T47D (cell line): ENCODE data around the gene FAF2.
"Not testable (repeated sequence)": the region's sequence is repeated elsewhere in the genome, so short reads cannot be mapped to it uniquely, and the experiment has no call there.

Experiments
- DNase-seq, 2 experiments: peaks; one replicate each; pipeline versions ENCODE4 v3.0.0 to v3.0.0-alpha.2; 2011 to 2012; ENCODE audit warnings: low read depth in 1 of 2, low spot score in 1 of 2
- JUND ChIP-seq: IDR thresholded peaks from 2 replicates; pipeline ENCODE4 v1.6.1; 2012; ENCODE audit warnings: low read depth
- in situ Hi-C: cut with HindIII; loops from 2 replicates; pipeline ENCODE4 v1.10.0; 2016; ENCODE audit warnings: low sequenced_read_pairs, low pct_unique_long_range_greater_than_20kb

Gene FAF2

DNA sequence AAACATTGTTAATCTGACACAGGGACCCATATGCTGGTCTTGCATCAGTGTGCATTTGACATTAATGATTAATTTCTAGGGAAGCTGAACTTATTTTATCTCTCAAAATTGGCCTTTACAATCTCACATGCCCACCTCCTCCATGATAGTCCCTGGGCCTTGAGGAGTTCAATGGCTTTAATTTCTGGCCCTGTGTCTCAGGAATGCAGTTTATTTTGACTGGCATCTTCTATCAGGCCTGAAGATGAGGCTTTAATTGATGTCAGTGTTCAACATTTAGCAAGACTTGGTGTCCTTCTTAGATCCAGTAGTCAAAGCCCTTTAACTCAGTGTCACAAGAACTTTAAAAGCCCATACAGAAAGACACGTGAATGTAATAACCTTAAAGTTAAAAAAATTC, 21.3 kb upstream of the FAF2 start:
- no peak for TF ChIP-seq JUND
- in situ Hi-C loops = no loop called here
- DNase-seq = no peak

DNA sequence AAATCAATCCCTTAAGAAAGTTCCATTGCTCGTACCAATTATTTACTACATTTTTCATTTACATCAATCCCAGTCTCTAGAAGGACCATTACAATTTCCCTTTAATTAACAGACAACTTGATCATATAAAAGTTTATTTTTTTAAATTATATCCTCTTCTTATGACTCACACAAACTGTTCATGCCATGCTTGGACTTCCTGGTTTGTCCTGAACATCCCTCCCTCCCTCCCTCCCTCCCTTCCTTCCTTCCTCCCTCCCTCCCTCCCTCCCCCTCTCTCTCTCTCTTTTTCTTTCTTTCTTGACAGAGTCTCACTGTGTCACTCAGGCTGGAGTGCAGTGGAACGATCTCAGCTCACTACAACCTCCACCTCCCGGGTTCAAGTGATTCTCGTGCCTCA, 20.2 kb upstream of the FAF2 start:
- no peak for TF ChIP-seq JUND
- in situ Hi-C loops = no loop called here
- no peak for DNase-seq

DNA sequence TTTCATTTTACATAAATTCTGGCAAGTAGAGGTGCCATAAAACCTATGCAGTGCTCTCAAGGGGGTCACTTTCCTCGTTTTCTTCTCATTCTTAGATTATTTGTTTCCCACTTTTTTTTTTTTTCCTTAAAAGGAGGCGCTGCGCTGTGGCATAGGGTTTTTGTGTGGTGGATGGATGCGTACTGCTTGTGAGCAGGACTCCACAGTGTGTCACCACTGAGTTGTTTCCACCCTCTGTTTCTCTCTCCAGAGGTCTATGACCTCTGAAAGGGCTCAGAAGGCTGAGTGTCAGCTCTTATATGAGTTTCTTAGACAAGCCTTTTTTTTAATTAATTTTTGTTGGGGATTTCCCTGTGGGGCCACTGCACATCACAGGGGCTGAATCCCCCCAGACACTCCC, 18.2 kb upstream of the FAF2 start:
- DNase-seq = no peak
- TF ChIP-seq JUND = no peak
- in situ Hi-C loops = no loop called here

DNA sequence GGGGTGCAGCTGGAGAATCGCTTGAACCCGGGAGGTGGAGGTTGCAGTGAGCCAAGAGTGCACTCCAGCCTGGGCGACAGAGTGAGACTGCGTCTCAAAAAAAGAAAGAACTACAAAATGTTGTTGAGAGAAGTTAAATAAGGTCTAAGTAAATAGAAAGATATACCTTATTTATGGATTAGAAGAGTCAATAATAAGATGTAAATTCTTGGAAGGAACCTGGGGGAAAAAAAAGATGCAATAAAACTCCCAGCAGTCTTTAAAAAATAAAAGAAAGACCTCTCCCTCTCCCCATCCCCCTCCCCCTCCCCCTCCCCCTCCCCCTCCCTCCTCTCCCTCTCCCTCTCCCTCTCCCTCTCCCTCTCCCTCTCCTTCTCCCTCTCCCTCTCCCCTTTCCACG, 15.5 kb upstream of the FAF2 start:
- no peak for TF ChIP-seq JUND
- in situ Hi-C loops = no loop called here
- DNase-seq = no peak

DNA sequence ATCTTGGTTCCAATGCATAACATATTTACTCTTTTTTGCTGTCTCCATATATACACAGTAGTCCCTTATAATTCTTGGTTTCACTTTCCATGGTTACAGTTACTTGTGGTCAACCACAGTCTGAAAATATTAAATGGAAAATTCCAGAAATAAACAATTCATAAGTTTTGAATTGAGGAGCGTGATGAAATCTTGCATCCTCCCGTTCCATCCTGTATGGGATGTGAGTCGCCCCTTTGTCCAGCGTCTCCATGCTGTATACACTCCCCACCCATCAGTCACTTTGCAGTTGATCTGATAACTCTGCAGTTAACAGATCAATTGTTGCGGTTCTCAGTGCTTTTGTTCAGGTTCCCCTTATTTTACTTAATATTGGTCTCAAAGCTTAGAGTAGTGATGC, 11.5 kb upstream of the FAF2 start:
- DNase-seq = no peak
- in situ Hi-C loops = no loop called here
- no peak for TF ChIP-seq JUND

DNA sequence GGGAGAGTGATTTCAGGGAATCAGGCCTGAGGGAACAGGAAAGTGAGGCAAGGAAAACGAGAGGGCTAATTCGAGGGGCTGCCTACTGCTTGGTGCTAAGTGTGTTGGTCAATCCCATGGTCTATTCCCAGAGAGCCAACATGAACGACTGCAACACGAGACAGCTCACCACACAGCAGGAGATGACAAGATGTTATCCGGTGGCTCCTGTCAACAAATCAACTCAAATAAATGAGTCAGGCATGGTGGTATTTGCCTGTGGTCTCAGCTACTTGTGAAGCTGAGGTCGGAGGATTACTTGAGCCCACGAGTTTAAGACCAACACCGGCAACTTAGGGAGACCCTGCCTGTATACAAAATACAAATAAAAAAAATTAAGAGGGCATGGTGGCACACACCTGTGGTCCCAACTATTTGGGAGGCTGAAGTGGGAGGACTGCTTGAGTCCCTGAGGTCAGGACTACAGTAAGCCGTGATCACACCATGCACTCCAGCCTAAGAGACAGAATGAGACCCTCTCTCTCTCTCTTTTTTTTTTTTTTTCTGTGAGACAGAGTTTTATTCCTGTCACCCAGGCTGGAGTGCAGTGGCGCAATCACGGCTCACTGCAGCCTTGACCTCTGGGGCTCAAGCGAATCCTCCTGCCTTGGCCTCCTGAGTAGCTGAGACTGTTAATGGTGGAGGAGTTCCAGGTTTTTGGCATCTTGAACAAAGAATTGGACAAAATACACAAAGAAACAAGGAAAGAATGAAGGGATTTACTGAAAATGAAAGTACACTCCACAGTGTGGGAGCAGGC, 9.0 kb upstream of the FAF2 start:
- in situ Hi-C loops = no loop called here
- peak; percentile 41; the same call in 1 of the 2 replicates for TF ChIP-seq JUND
- DNase-seq = peak in 1 of 2 experiments; percentile 90

DNA sequence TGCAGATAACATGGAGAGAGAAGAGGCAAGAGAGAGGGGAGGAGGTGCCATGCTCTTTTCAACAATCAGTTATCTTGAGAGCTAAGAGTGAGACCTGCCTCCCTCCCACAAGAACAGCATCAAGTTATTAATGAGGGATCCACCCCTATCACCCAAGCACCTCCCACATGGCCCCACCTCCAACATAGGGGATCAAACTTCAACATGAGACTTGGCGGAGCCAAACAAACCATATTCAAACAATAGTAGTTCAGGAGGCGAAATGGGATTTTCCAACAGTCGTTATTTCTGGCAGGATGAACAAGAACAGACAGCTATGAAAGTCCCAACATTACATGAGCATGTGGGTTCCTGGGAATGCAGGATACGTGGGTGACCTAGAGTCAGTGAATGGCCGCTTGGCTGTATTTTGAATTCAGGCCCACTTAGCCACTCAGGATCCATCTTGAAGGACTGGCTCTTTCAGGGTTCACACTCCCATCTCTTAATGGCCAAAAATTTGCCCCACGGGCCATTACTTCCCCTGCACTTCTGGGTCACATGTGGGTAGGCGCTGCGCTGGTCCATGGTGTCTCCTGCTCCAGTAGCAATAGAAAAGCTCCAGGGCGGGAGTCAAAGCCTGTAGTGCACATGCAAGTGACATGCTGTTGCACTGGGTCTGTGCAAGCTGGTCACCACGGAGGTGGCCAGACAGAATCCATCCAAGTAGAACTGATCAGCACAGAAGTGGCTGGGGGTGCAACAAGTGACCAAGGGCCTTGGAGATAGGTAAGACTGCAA, 7.1 kb upstream of the FAF2 start:
- no peak for TF ChIP-seq JUND
- DNase-seq = no peak
- in situ Hi-C loops = no loop called here

DNA sequence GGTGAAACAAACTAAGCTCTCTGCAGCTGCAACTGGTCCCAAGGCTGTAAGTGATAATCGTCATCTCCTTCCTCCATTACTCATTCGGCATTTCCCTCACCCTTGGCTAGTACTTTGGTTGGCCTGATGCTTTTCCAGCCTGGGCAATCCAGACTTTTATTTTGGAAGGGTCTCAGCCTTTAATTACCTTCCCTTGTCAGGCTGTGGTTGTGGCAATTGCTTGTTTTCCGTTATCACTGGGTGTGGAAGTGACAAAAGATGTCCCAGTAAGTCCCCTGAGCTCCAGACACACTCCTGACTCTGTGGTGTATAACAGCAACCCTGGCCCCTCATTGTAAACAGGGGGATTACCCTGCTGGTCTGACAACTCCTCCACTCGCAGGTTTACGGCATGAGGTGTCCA, 6.3 kb upstream of the FAF2 start:
- no peak for TF ChIP-seq JUND
- no peak for DNase-seq

DNA sequence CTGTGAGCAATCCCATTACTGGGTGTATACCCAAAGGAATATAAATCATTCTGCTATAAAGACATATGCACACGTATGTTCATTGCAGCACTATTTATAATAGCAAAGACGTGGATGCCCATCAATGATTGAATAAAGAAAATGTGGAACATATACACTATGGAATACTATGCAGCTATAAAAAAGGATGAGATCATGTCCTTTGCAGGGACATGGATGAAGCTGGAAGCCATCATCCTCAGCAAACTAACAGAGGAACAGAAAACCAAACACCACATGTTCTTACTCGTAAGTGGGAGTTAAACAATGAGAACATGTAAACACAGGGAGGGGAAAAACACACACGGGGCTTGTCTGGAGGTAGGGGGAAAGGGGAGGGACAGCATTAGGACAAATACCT, 5.3 kb upstream of the FAF2 start:
- DNase-seq, in situ Hi-C loops: not testable (repeated sequence)

More for the DNA sequence above, 6.3 kb upstream of the FAF2 start:
- in situ Hi-C loops = no loop called here

DNA sequence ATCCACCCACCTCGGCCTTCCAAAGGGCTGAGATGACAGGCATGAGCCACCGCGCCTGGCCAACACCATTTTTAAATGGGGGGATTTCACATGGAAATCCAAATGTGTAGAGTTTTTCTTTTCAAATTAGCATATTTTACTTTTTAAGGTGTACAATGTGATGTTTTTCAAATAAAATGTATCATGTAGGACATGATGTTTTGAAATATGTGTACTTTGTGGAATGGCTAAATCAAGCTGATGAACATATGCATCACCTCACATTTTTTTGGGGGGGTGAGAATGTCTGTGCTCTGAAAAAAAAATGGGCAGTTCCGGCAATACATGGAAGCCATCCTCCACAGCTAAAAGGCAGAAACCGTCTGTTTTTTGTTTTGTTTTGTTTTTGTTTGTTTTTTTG, 3.4 kb upstream of the FAF2 start:
- in situ Hi-C loops = no loop called here
- TF ChIP-seq JUND = no peak
- DNase-seq = no peak

DNA sequence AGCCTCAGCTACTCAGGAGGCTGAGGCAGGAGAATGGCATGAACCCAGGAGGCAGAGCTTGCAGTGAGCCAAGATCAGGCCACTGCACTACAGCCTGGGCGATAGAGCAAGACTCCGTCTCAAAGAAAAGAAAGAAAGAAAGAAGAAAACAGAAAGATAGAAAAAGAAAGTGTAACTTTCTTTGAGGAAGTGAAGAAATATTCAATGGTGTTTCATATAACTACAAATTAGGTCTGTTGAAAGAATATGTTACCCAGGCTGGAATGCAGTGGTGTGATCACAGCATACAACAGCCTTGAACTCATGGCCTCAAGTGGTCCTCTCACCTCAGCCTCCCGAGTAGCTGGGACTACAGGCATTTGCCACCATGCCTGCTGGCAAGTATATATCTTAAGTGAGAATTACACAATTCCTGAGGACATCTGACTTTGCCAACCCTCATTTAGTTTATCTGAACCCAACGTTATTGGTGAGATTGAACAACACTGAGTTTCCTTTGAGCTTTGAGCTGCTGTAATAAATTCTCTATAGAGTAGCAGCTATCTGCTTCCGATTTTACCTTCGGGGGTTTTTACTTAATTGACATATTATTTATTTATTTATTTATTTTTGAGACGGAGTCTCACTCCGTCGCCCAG, 2.0 kb upstream of the FAF2 start:
- no peak for DNase-seq
- in situ Hi-C loops = no loop called here
- TF ChIP-seq JUND = no peak

DNA sequence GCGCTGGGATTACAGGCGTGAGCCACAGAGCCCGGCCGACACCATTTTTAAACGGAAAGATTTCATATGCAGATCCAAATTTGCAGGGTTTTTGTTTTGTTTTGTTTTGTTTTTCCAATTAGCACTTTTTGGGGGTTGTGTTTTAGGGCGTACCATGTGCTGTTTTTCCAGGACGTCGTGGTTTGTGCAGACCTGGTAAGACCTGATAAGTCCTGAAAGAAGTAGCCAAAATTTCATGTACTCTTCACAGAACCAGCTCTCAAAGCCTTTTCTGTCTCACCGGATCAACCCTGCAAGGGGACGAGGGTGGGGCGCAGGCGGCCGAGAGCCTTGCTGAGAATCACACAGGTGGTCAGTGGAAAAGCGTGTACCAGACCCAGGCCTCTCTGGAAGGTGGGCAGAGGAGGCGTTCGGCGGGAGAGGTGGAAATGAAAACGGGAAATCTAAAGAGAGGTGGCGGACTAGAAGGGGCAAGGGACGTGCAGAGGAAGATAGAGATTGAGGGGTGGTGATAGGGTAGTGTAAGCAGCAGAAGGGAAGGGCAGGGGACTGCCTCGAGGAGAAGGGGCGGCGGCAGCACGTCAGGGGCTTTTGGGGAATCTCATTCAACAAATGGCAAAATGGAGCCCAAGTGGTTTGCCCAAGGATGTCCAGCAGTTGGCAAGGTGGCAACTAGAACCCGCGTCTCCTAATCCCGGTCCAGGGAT, 1.1 kb upstream of the FAF2 start:
- DNase-seq = no peak
- in situ Hi-C loops = no loop called here
- no peak for TF ChIP-seq JUND
